ENCODE results near the gene POLH. TPM values are rescaled to one million over a fixed set of nuclear protein-coding genes. Genes with fewer than 3 reads are reported as not detected.
A peak's percentile ranks its signal among the peaks of the same experiment; 100 is the strongest.

Gene POLH
- total and polyA plus RNA-seq, 9 of the 15 experiments (the other 6 are each of a cell fraction or from before 2014, with no cell fraction given): 5.8 to 31.6 (median 20.6) TPM

GRCh38 chr6:43570876-43571441, 5.0 kb upstream of the POLH start (continued):
- no peak for TF ChIP-seq XRCC5 (IDR thresholded peaks at IDR 0.05; ENCODE audit: low read depth, low read length)
- TF ChIP-seq ID3 (CRISPR knock-in tag; IDR thresholded peaks at IDR 0.05): no peak
- TF ChIP-seq ID3 (tag; IDR thresholded peaks at IDR 0.05): no peak
- TF ChIP-seq ZNF124 (CRISPR knock-in tag; IDR thresholded peaks at IDR 0.05): no peak
- TF ChIP-seq ZNF431 (CRISPR knock-in tag; IDR thresholded peaks at IDR 0.05): 0 out of 2 replicates have a peak, but pooled peaks have one; percentile 14
- TF ChIP-seq PHTF2 (CRISPR knock-in tag; IDR thresholded peaks at IDR 0.05): no peak
- peak; percentile 99 for TF ChIP-seq ZNF175 (CRISPR knock-in tag; IDR thresholded peaks at IDR 0.05; ENCODE audit: low read depth)
- no peak for TF ChIP-seq PATZ1 (CRISPR knock-in tag; IDR thresholded peaks at IDR 0.05; ENCODE audit: borderline replicate concordance)
- TF ChIP-seq IRF2 (CRISPR knock-in tag; IDR thresholded peaks at IDR 0.05): no peak
- no peak for TF ChIP-seq KDM2B (CRISPR knock-in tag; IDR thresholded peaks at IDR 0.05)
- TF ChIP-seq ELK1 (CRISPR knock-in tag; IDR thresholded peaks at IDR 0.05): no peak
- TF ChIP-seq FOXJ2 (tag; IDR thresholded peaks at IDR 0.05): 0 out of 2 replicates have a peak, but pooled peaks have one; percentile 22
- no peak for TF ChIP-seq TSHZ1 (CRISPR knock-in tag; IDR thresholded peaks at IDR 0.05)
- no peak for TF ChIP-seq ZBTB8A (IDR thresholded peaks at IDR 0.05; ENCODE audit: partially characterized antibody)
- no peak for TF ChIP-seq MCM3 (IDR thresholded peaks at IDR 0.05)
- TF ChIP-seq GTF2E2 (tag; IDR thresholded peaks at IDR 0.05): peak; percentile 61; the same call in 1 of the 2 replicates
- peak; percentile 98 for TF ChIP-seq ZNF584 (CRISPR knock-in tag; IDR thresholded peaks at IDR 0.05; ENCODE audit: low read depth)
- no peak for TF ChIP-seq HNRNPL (IDR thresholded peaks at IDR 0.05; ENCODE audit: low read depth, low read length)
- TF ChIP-seq JUNB (CRISPR knock-in tag; conservative IDR thresholded peaks at IDR 0.05): peak; percentile 77
- 0 out of 2 replicates have a peak, but pooled peaks have one; percentile 62 for TF ChIP-seq ZNF41 (CRISPR knock-in tag; conservative IDR thresholded peaks at IDR 0.05)
- no peak for TF ChIP-seq NCOA6 (IDR thresholded peaks at IDR 0.05)
- TF ChIP-seq ZNF57 (CRISPR knock-in tag; IDR thresholded peaks at IDR 0.05): no peak
- no peak for TF ChIP-seq SIX5 (IDR thresholded peaks at IDR 0.05; ENCODE audit: borderline replicate concordance in 1 of 2, insufficient read depth in 1 of 2, low read depth in 1 of 2, low read length in 2 of 2)
